Activated CD8-positive, alpha-beta memory T cell treated with anti-CD3 and anti-CD28 coated beads for 48 hours (primary cell): ENCODE results near the gene TMPRSS5.
"Not testable (repeated sequence)": the region's sequence is repeated elsewhere in the genome, so short reads cannot be mapped to it uniquely, and the experiment has no call there.

Source experiments
- DNase-seq, 3 experiments: peaks; one replicate each; pipeline ENCODE4 v3.0.0-alpha.2; 2020; ENCODE audit warnings: low read depth in 2 of 3, low spot score in 2 of 3

Gene TMPRSS5

DNA sequence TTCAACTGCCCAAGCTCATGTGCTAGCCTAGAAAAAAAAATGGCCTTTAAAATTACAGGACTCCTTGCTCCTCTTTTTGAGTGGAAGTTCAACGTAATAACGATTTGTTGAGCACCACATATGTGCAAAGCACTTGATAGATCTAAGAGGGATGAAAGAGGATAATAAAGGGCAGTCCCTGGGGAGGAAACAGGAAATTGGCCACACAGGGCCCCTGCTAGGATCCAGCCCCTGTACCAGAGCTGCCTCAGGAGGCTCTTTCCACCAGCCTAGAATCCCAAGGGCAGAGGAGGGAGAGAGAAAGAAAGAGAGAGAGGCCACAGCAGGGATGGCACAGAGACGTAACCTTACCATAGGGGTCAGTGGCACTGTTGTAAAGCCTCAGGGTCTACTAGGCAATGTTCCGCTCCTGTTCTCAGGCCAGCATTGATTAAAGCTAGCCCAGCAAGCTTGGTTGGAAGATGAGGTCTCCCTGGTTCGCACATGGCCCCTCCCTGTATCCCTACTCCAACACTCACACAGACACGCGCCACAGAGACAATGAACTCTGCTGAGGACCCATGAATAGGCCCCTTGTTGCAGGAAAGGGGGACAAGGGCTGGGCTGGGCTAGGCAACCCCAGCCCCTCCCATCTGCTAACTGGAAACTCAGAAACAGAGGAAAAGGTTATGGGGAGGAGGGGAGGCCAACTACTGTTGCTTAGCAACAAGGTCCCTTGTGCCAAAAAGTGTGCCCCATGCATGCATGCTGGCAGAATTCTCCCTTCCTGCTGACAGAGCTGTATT is at the start of gene TMPRSS5:
Gene TMPRSS5, minus strand, starts transcription at position 438 of the 785 bp plus-strand sequence. Its CDS starts 84 bp downstream, at position 354.
- DNase-seq = no peak

DNA sequence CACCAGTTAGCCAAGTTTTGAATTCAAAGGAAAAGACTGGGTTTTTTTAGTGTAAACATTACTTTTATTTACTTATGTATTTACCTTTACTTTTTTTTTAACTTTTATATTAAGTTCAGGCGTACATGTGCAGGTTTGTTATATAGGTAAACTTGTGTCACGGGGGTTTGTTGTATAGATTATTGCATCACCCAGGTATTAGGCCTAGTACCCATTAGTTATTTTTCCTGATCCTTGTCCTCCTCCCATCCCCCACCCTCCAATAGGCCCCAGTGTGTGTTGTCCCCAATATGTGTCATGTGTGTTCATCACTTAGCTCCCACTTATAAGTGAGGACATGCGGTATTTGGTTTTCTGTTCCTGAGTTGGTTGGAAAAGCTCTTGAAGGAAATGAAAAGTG is 46.8 kb upstream of the TMPRSS5 start:
- no peak for DNase-seq

DNA sequence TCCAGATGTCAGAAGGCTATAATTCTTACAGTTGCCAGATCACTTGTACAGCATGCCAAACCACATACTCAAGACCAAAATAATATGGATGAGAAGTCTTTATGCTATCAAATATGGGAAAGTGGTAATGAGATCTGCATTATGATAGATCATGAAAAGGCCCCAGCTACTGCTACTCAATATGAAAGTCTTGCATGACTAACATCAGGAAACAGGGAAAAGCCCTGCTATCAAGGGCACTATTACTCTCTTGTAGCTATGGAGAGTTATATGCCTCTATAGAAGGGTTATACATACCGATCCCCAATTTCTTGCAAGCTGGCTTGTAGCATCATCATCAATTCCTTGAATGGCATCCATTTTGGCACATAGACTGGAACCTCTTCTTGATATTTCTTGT is 30.2 kb upstream of the TMPRSS5 start:
- no peak for DNase-seq

DNA sequence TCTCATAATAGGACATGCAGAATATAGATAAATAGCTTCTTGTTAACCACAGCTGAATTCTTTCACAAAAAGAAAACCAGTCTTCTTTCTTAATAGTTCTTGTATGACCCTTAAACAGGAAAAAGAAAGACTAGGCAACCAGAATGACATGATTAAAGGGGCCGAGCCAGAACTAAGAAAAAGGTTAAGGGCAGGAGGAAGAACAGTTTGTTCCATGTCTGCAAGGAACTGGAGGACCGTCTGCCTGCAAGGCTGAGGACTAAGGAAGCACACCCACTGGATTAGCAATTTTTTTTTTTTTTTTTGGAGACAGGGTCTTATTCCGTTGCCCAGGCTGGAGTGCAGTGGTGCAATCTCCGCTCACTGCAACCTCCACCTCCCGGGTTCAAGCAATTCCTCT is 26.0 kb upstream of the TMPRSS5 start:
- DNase-seq = no peak

DNA sequence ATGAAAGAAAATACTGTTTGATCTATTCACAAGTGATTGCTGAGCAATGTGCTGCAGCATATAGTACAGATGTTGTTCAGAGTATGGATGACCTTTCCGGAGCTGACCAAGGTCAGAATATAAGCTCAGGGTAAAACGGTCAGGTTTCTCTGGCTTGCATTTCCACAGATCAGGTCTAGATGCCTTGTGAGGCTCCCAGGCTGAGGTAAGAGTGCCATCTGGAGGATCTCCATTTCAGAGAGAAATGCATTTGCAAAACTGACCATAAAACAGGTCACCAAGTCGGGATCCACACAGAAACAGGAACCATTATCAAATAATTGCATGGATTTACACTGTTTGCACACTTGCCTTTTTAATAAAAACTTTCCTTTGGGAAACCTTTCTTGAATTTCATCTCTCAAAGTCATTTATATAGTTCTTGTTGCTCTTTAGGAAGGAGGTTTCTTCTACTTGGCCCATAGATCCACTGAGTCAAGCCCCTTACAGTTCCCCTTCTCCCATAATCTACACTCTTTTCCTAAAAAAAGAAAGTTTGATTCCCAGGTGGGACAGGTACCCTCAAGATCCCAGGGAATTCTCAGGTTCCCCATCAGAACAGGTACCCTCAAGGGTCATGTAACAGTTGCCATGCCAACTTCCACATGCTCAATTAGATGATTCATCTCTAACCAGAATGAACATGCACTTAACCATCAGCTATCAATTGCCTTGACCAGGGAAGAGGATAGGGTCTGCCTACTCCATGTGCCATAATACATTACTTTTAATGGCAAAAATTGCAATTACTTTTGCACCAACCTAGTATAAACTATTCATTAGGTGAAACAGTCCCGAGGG is 25.0 kb upstream of the TMPRSS5 start:
- no peak for DNase-seq

DNA sequence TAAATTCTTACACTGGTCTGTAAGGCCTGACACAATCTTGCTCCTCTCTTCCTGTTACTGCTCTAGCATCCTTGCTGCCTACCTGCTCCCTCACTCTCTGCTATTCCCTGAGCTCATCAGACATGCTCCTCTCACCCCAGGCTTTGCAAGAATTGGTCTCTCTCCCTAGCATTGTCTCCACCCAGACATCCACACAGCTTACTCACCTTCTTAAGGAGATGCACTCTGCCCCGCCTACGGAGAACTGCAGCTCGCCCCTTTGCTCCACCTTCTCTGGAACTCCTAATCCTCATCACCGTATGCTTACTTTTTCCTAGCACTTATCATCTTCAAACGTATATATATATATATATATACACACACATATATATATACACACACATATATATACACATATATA is 23.3 kb upstream of the TMPRSS5 start:
- no peak for DNase-seq

DNA sequence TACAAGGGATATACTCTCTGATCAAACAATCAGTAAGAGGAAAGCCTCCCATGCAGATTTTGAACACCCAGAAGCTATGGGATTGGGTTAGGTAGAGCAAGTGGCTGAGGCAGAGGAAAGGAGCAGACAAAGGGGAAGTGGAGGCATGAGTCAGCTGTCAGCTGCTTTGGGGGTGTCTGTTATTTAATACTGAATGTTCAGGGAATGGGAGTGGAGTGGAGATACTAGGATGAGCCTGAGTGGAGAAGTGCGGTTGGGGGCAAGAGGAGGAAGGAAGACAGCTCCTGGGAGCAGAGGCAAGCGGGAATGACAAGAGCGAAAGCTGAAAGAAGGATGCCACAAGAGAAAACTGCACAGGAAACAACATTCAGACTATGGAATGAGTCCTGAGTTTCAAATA is 22.7 kb upstream of the TMPRSS5 start:
- no peak for DNase-seq

DNA sequence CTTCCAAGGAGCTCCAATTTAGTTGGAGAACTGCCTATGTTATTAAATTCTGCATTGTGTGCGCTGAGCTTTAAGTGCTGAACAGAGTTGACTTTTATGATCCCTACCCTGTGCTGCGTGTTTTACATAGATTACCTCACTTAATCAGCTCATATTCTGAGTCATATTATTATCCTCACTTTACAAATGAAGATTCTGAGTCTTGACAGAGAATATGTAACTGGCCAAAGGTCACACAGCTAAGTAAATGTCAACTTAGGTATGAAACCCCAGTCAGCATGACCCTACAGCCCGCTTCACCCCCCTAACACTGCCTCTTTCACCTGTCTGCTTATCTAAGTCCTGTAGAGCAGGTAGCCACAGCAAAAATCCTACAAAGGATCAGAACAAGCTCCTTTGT is 19.8 kb upstream of the TMPRSS5 start:
- no peak for DNase-seq

DNA sequence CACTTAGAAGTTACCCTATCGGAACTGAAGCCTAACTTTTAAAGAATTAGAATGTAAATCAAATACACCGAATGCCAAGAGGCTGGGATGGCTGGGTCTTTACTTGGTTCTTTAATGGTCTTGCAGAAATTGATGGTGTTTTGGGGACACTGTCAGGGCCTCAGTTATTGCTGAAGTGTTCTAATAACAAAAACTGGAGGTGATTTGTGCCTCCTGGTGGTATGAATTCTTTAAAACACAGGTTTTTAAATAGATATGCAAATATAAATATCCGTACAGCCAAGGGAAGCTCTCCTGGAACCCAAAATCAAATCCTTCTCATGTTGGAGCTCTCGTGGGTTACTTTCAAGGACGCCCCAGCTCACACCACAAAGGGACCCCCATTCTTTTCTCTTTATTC is 19.3 kb upstream of the TMPRSS5 start:
- DNase-seq = no peak

DNA sequence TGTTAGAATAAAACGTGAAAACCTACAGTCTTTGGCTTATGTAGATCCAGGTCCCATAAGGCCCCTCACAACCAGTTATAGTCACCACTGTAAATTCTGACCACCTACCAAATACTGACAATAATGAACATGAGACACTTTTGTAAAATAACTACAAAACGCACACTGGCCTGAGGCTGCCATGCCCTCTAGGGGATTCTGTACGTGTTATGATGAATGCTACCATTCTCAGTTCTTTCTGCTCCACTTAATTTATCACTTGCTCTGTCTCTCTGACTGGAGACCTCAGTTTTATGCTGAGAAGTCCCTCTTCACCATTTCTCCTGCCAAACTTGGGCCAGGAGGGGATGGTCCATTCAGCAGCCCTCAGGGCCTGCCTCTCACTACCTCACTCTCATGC is 18.7 kb upstream of the TMPRSS5 start:
- no peak for DNase-seq

DNA sequence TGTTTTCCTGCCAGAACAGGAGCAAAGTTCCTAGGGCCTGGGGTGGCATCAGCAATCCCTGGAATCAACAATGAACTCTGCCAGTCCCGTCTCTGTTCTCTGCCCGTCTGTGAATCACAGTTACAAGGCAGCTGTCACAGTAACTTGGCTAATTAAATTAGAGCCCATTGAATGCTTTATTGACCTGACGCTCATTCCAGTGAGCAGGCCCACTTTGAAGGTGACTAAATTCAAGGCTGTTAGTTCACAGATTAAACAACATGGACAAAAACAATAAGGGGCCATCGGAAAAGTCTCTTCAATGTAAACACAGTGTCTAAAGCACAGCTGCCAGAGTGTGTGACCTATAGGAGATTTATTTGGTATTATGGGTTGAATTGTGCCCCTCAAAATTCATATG is 17.7 kb upstream of the TMPRSS5 start:
- DNase-seq = no peak

DNA sequence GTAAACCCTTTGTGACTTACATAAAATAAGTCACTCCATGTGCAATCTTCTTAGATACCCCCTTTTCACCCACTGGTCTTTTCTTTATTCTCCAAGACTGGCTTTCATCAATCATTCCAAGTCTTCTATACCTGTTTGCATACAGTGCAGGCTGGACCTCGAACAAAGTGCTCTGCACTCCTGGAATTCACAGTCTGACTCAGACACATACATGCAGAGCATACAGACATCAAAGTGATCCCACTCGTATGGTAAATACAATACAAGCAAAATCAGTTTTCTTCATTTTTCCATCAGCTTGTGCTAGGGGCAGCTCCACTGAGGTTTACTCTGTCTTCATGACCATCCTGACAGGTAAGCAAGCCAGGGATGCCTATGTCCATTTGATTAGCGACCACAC is 16.8 kb upstream of the TMPRSS5 start:
- no peak for DNase-seq

DNA sequence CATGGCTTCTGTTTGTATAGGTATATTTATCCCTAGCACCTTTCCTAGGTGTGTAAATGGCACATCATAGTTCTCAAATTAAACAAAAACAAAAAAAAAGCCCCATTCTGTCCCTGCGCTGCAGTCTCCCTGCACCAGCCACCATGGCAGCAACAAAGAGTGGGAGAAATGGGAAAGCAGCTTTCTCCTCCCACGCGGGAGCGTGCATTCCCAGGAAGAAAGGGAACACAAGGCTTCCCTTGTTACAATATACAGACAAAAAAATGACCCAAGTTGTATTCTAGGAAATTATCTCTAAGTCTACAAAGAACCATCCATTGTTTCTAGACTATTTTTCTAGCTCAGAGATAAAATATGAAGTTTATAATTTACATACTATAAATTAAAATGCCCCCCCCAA is 16.1 kb upstream of the TMPRSS5 start:
- no peak for DNase-seq

DNA sequence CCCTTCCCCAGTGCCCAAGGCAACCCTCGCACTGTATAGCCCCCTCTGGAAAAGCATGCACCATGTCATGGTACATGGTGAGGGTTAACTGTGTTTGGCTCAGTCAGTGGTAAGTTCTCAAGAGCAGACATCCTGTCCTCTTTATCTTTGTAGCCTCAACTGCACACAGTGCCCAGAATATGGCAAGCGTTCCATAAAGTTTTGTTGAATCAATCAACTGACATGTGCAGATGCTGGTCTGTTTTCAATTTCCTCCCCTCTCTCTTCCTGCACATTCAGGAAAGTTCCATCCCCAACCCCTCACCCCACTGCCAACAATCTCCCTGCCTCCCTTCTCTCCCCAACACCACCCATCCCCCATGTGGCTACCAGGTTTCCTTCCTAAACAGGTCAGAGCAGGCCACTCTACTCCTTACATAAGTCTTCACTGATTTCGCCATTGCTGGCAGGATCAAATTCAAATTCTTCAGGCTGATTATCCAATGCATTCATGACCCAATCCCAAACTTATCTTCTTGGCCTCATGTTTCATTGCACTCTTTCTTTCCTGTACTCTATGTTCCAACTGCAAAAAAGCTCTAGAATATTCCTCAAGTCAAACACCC is 15.5 kb upstream of the TMPRSS5 start:
- DNase-seq = no peak

DNA sequence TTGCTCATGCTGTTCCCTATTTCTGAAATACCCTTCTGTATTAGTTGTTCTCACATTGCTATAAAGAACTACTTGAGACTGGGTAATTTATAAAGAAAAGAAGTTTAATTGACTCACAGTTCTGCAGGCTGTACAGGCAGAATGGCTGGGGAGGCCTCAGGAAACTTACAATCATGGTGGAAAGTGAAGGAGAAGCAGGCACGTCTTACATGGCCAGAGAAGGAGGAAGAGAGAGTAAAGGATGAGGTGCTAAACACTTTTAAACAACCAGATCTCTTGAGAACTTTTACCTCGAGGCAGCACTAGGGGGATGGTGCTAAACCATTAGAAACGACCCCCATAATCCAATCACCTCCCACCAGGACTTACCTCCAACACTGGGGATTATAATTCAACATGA is 14.4 kb upstream of the TMPRSS5 start:
- not testable (repeated sequence) for DNase-seq

DNA sequence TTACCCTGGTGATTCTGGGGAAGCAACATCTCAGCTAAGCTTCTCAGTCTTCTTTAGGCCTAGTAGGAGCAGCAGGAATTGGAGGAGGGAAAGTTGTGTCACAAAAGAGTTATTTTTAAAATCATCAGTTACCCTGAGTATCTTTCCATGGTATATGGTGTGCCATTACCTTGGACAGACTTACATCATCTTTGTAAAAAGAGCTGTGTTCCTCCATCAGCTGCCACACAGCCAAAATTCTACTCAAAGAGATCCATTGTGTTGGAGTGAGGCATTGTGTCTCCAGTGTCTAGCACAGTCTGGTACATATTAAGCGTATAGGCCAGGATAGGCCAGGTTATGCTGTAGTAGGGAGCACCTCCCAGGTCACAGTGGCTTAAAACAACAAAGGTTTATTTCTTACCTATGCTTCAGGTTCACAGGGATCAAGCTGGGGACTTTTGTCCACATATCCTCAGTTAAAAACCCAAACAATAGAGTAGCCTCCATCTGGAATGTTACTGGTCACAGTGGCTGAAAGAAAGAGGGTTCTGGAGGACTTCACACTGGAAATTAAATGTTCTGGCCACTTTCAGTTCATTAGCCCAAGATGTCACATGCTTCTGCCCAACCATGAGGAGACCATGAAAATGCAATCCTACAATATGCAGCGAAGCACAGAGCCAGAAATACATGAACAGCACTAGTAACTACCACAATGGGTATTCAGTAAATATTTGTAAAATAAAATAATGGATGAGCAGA is 9.9 kb upstream of the TMPRSS5 start:
- no peak for DNase-seq

DNA sequence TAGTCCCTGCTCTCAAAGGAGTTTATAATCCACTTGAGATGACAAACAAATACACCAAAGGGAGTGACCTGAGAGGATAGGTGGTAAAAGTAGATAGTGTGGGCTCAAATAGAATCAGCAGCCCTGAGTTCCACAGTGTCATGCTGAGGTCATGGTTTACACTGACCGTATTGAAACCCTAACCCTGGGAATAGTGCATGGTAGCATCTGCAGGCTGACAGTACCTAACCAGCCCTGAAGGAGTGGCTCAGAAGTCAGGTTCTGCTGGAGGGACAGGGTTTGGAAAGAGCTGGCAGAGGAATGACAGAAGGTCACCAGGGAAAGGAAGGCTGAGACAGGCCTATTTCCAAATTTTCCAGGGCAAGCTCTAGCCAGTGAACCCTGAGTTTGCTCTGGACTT is 9.2 kb upstream of the TMPRSS5 start:
- no peak for DNase-seq

DNA sequence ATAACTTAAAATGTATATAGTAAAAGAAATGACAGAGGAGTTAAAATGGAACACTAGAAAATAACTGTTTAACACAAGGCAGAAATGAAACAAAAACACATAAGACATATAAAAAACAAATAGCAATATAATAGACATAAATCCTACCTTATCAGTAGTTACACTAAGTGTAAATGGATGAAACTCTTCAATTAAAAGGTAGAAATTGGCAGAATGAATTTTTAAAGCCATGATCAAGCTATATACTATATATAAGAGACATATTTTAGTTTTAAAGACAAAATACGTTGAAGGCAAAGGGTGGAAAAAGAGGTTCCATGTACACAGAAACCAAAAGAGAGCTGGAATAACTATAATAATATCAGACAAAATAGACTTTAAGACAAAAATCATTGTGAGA is 4.9 kb upstream of the TMPRSS5 start:
- no peak for DNase-seq

DNA sequence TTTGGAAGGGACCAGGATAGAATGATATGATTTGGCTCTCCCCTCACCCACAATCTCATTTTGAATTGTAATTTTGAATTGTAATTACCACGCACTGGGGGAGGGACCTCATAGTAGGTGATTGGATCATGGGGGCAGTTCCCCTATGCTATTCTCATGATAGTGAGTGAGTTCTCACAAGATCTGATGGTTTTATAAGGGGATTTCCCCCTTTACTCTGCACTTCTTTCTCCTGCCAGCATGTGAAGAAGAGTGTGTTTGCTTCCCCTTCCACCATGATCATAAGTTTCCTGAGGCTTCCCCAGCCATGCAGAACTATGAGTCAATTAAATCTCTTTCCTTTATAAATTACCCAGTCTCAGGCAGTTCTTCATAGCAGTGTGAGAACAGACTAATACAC is 2.6 kb downstream of the TMPRSS5 start:
- DNase-seq = not testable (repeated sequence)

DNA sequence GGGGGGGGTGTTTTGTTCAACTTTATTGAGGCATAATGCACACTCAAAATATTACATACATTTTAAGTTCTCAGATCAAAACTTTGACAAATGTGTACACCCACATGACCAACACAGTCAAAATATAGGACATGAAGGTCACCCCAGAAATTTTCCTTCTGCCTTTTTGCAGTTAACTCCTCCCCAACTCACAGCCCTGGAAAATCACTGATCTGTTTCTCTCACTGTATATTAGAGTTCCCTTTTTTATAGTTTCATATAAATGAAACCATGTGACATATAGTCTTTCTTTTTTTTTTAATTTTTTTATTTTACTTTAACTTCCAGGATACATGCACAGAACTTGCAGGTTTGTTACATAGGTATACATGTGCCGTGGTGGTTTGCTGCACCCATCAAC is 4.6 kb downstream of the TMPRSS5 start:
- no peak for DNase-seq

DNA sequence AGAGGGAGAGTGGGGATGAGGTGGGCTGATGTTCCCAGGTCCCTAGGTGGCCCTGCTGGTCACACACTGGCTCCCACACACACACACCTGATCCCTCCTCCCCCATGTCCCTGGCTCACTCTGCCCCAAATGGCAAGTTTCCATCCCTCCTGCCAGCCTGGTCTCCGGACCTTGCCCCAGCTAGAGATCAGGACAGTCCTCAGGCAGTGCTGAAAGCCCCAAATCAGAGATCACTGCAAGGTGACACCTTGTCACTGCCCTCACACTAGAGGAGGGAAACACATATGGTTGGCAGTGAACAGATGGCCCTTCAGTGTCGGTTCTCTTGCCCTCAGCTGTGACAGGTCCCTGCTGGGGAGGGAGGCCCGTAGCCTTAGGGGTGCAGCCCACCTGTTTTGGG is 7.6 kb downstream of the TMPRSS5 start:
- no peak for DNase-seq
